IPS-18a (cell line): ENCODE data around the gene KCNE1.

Experiments
- H3K27ac ChIP-seq: one replicate; pipeline ENCODE4 v1.5.1; 2013; ENCODE audit warnings: low read length
- H3K27me3 ChIP-seq: one replicate; pipeline ENCODE4 v1.6.1; 2013; ENCODE audit warnings: mild to moderate bottlenecking, low read length; ENCODE audit not compliant: control insufficient read depth, insufficient read depth
- H3K36me3 ChIP-seq: one replicate; pipeline ENCODE4 v1.6.1; 2013; ENCODE audit warnings: low read depth, low read length; ENCODE audit not compliant: control insufficient read depth
- H3K4me1 ChIP-seq: one replicate; pipeline ENCODE4 v1.6.1; 2013; ENCODE audit warnings: low read depth, low read length; ENCODE audit not compliant: control insufficient read depth
- H3K4me3 ChIP-seq: one replicate; pipeline ENCODE4 v1.5.1; 2013; ENCODE audit warnings: low read length
- H3K9ac ChIP-seq: one replicate; pipeline ENCODE4 v1.6.1; 2013; ENCODE audit warnings: mild to moderate bottlenecking, low read length, moderate library complexity
- H3K9me3 ChIP-seq: one replicate; pipeline ENCODE4 v1.6.1; 2013; ENCODE audit warnings: low read depth, low read length; ENCODE audit not compliant: control insufficient read depth

KCNE1 gene

DNA sequence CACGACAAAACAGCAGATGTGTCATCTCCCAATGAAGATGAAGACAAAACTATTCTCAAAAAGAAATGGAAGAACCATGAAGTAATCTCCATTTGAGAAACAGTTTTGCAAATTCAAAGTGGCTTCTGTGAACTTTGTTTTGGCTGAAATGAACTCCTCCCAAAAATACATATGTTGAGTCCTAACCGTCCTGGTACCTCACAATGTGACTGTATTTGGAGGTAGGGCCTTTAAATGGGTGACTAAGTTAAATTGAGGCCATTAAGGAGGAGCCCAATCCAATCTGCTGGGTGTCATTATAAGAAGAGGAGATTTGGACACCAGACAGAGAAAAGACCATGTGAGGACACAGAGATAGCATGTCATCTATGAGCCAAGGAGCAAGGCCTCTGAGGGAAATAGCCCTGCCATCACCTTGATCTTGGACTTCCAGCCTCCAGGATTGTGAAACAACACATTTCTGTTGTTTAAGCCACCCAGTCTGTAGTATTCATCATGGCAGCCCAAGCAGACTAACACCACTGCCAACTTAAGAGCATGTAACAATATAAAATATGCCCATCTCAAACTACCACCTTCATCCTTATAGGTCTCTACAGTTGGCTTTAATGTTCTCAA lies 38.3 kb upstream of the KCNE1 start:
- H3K4me3 ChIP-seq, result no peak overlapping the region
- H3K9ac ChIP-seq, result no peak overlapping the region
- H3K36me3 ChIP-seq, result no peaks in the 10 kb centered on the region
- H3K27ac ChIP-seq, result no peak overlapping the region
- peaks cover 11% of the 10 kb centered on the region for H3K4me1 ChIP-seq
- H3K9me3 ChIP-seq, result peaks cover 8% of the 10 kb centered on the region
- no peaks in the 10 kb centered on the region for H3K27me3 ChIP-seq

DNA sequence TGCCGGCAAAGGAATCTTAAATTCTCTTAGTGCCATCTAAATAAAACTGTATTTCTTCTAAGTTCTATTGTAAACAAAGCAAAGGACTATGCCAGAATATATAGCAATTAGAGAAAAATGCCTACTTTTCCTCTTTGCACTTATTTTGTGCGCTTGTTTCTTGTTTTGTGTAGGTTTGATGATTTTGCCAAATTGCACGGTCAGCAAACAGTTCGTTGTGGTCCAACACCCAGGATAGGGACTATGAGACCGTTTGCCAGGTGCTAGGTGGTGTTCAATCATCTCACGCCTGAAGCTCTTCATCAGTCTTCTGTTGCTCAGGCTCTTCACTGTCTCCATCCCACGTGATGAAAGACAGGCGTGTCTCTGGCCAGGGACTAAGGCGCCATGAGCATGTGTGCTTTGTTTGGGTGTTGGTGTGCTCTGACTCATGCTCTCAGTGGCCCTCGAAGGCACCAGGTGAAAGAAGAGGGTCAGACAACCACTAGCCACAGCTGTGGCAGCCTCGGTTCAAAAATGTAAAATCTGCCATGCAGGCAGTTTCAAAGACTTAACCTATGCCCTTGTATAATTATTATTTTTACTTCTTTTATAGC lies 36.9 kb upstream of the KCNE1 start:
- Histone ChIP-seq H3K9ac (no peak overlapping the region), H3K36me3 (no peaks in the 10 kb centered on the region), H3K4me1 (peaks cover 13% of the 10 kb centered on the region), H3K4me3 (no peak overlapping the region), H3K9me3 (no peaks in the 10 kb centered on the region), H3K27ac (no peak overlapping the region), H3K27me3 (no peaks in the 10 kb centered on the region)

- H3K4me3 ChIP-seq, result no peak overlapping the region
- no peak overlapping the region for H3K9ac ChIP-seq
- H3K27me3 ChIP-seq, result no peaks in the 10 kb centered on the region
- H3K36me3 ChIP-seq, result no peaks in the 10 kb centered on the region
- no peak overlapping the region for H3K27ac ChIP-seq
- H3K9me3 ChIP-seq, result no peaks in the 10 kb centered on the region
- H3K4me1 ChIP-seq, result peaks cover 9% of the 10 kb centered on the region
Measured at GRCh38 chr21:34546542-34546941, 34.5 kb upstream of the KCNE1 start.

GRCh38 chr21:34545079-34545884 lies 33.3 kb upstream of the KCNE1 start:
- peaks cover 9% of the 10 kb centered on the region for H3K4me1 ChIP-seq
- H3K9ac ChIP-seq, result no peak overlapping the region
- no peaks in the 10 kb centered on the region for H3K9me3 ChIP-seq
- no peaks in the 10 kb centered on the region for H3K27me3 ChIP-seq
- no peak overlapping the region for H3K27ac ChIP-seq
- H3K4me3 ChIP-seq, result no peak overlapping the region
- H3K36me3 ChIP-seq, result no peaks in the 10 kb centered on the region

DNA sequence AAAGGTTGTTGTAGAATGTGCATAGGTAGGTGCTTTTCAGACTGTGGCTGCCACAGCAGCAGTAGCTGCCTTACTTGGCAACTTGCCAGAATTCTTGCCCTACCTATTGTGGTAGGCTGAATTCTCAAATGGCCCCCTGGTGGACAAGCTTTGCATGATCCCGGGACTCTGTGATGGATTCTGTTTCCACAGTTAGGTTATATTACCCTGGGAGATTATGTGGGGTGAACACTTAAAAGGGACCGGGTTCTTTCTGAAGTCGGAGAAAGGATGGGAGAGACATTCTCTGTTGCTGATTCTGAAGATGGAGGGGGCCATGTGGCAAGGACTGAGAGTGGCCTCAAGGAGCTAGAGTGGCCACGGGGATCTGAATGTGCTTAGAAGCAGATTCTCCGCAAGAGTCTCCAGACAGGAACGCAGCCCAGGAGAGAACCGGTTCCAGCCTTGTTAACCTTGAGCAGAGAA lies 32.1 kb upstream of the KCNE1 start:
- H3K9ac ChIP-seq, result no peak overlapping the region
- H3K27ac ChIP-seq, result no peak overlapping the region

DNA sequence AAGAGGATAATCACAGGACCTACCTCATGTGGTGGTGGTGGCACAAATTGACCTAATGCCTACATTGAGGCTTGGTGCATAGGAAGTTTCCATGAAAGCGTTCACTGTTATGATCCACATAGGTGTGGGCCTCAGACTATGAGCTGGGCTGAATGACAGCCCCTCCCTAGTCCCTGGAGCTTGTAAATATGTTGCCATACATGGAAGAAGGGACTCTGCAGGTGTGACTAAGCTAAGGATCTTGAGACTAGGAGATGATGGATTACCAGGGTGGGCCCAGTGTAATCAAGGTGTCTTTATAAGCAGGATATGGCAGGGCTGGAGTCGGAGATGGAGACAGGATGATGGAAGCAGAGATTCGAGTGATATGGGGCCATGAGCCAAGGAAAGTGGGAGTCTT lies 31.0 kb upstream of the KCNE1 start:
- no peak overlapping the region for H3K4me3 ChIP-seq
- no peaks in the 10 kb centered on the region for H3K27me3 ChIP-seq
- H3K9ac ChIP-seq, result no peak overlapping the region
- no peaks in the 10 kb centered on the region for H3K9me3 ChIP-seq
- H3K27ac ChIP-seq, result no peak overlapping the region
- no peaks in the 10 kb centered on the region for H3K36me3 ChIP-seq
- H3K4me1 ChIP-seq, result peaks cover 9% of the 10 kb centered on the region

More for the DNA sequence above, 32.1 kb upstream of the KCNE1 start:
- Histone ChIP-seq H3K4me1 (peaks cover 9% of the 10 kb centered on the region), H3K27me3 (no peaks in the 10 kb centered on the region), H3K4me3 (no peak overlapping the region), H3K9me3 (no peaks in the 10 kb centered on the region), H3K36me3 (no peaks in the 10 kb centered on the region)

GRCh38 chr21:34540206-34540605 lies 28.2 kb upstream of the KCNE1 start:
- no peak overlapping the region for H3K9ac ChIP-seq
- no peak overlapping the region for H3K4me3 ChIP-seq
- H3K9me3 ChIP-seq, result no peaks in the 10 kb centered on the region
- H3K27me3 ChIP-seq, result no peaks in the 10 kb centered on the region
- H3K4me1 ChIP-seq, result peaks cover 1% of the 10 kb centered on the region
- no peaks in the 10 kb centered on the region for H3K36me3 ChIP-seq
- H3K27ac ChIP-seq, result no peak overlapping the region

GRCh38 chr21:34537838-34538237 lies 25.8 kb upstream of the KCNE1 start:
- H3K27me3 ChIP-seq, result no peaks in the 10 kb centered on the region
- no peak overlapping the region for H3K4me3 ChIP-seq
- H3K9me3 ChIP-seq, result no peaks in the 10 kb centered on the region
- no peak overlapping the region for H3K27ac ChIP-seq
- H3K4me1 ChIP-seq, result no peaks in the 10 kb centered on the region
- no peak overlapping the region for H3K9ac ChIP-seq
- H3K36me3 ChIP-seq, result no peaks in the 10 kb centered on the region

DNA sequence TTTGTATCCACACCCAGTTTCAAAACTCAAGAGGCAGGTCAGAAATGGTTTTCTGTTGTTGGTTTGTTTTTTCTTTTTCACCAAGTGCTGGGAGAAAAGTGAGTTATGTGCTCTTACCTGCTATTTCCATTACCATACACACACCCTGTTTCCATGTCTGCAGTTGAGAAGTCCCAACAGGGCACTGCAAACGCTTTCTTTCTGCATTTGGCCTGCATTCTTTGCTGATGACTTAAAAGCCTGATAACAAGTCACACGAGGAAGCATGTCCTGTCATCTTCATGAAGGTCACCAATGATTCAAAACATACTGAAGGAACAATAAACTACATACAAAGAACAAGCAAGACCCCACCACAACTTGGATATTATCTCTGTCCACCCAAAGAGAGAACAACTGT lies 24.8 kb upstream of the KCNE1 start:
- H3K9ac ChIP-seq, result no peak overlapping the region

DNA sequence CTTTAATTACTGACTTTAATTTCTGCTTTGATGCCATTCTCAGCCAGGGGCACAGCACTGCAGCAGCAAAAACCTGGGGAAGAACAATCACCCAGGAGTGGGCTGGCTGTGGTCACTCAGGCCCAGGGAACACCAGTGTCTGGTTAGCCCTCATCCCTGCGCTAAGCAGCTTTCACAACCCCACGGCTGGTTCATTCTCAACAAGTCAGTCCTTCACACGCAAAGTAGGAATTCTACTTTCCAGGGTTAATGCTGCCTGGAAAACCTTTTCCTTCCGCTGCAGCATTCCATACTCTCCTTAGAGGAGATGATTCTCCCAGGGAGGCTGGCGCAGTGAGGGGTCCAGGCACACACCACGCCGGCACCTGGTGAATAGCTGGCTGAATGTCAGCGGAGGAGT lies 24.3 kb upstream of the KCNE1 start:
- Histone ChIP-seq H3K4me1 (no peaks in the 10 kb centered on the region), H3K9ac (no peak overlapping the region), H3K36me3 (no peaks in the 10 kb centered on the region), H3K4me3 (no peak overlapping the region), H3K9me3 (no peaks in the 10 kb centered on the region), H3K27me3 (no peaks in the 10 kb centered on the region), H3K27ac (no peak overlapping the region)

More for the DNA sequence above, 24.8 kb upstream of the KCNE1 start:
- Histone ChIP-seq H3K36me3 (no peaks in the 10 kb centered on the region), H3K27ac (no peak overlapping the region), H3K9me3 (no peaks in the 10 kb centered on the region), H3K27me3 (no peaks in the 10 kb centered on the region), H3K4me3 (no peak overlapping the region), H3K4me1 (no peaks in the 10 kb centered on the region)

GRCh38 chr21:34535886-34536285 lies 23.9 kb upstream of the KCNE1 start:
- H3K9me3 ChIP-seq, result no peaks in the 10 kb centered on the region
- no peaks in the 10 kb centered on the region for H3K4me1 ChIP-seq

More at GRCh38 chr21:34535886-34536285, 23.9 kb upstream of the KCNE1 start:
- no peak overlapping the region for H3K27ac ChIP-seq
- no peaks in the 10 kb centered on the region for H3K27me3 ChIP-seq
- no peak overlapping the region for H3K9ac ChIP-seq
- H3K36me3 ChIP-seq, result no peaks in the 10 kb centered on the region
- H3K4me3 ChIP-seq, result no peak overlapping the region
